Fibroblast of gingiva (primary cell): Measurements from ENCODE around the gene APOBEC3C.
"Not testable (repeated sequence)": the region's sequence is repeated elsewhere in the genome, so short reads cannot be mapped to it uniquely, and the experiment has no call there.

Experiments
- DNase-seq: peaks from one replicate; pipeline ENCODE4 v3.0.0-alpha.2; 2011; ENCODE audit warnings: low read depth

APOBEC3C gene

DNA sequence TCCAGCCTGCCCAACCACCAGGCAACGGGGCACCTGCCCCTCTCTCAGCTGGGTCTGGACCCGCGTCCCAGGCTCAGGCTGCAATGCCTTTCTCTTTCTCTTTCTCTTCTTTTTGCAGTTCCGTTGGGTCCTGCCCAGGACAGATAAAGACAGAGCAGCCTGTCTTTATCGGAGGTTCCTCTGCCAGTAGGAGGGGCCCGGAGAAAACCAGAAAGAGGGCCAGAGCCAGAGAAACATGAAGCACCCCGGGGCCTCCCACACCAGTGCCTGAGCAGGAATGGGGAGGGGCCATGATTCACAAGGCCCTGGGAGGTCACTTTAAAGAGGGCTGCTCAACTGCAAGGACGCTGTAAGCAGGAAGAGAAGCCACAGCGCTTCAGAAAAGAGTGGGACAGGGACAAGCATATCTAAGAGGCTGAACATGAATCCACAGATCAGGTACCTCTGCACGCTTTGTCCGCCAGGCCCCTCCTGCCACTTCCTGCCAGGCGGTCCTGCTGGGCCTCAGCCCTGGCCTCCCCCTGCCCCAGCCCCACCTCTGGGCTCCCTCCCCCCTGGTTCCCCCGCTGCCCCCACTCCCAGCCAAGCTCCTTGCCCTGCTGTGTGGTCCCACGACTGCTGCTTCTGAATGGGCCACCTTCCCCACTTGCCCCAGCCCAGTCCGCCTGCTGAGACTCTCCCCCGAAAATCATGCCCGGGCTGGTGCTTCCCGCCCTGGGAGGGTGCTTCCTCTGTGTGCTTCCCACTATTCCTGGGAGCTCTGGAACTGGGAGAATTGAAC, at the start of gene APOBEC3C:
TSS of gene APOBEC3C (plus strand) at position 316 of the 781 bp plus-strand sequence. CDS start at position 422, 106 bp downstream.
- DNase-seq, result peak; percentile 85

DNA sequence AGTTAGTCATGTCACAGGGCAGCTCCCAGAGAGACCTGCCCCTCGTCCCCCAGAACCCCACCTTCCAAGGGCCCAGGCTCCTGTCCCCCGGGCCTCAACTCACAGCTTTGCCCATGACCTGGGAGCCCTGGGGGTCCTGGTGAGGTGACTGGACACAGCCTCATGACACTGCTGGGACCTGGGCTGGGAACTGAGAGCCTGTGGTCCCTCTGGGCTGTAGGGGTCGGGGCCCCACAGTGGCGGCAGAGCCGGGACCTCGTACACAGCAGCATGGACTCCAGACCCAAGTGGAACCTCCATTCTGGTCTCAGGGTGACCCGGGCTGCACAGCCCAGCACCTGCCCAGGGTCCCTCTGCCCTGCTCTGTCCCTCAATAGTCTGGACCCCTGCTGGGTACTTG, 49.8 kb upstream of the APOBEC3C start:
- DNase-seq, result no peak

DNA sequence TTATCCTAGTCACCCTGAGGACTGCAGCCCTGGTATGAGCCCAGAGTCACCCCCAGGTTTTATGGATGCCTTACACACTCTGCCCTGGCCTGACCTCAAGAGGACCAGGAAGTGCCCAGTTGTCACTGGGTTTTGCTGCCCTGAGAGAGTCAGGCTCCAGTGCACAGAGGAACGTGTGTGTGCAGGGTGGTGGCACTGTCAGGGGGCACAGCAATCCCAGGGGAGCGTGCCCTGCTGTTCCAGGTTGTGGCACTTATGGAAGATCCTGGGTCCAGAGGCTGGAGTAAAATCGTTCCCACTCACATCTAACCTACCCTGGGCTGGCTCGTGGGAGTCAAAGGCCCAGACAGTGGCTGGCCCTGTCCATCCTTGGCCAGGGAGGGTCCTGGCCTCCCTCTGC, 49.1 kb upstream of the APOBEC3C start:
- no peak for DNase-seq

DNA sequence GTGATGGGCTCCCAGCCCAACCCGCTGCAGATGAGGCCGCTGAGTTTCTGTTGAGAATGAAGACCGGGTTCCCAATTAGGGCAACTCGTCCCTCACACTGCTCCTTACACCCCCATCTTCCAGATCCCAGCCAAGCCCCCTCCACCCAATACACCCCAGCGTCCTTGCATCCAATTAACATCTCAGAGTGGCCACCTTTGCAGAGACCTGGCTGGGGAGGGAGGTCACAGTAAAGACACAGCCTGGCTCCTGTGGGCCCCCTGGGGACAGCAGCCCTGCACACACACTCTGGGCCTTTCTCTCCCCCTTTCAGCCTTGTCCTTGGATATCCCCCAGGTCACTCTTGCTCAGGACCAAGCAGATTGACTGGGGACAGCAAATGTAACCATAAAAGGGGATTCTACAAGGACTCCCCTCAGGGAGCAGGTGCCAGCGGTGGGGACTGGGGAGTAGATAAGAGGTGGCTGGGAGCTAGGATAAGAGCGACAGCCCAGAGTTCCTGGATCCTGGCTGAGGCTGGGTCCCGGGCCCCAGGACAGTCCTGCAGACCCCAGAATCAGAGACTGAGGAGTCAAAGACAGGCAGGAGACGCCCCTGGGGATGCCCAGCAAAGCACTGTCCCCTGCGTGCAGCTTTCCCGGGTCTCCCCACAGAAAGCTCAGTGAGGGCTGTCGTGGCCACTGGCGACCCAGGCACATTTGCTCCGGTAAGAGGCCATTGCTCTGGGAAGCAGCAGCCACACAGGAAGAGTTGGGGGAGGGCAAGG, 48.3 kb upstream of the APOBEC3C start:
- DNase-seq, result no peak

DNA sequence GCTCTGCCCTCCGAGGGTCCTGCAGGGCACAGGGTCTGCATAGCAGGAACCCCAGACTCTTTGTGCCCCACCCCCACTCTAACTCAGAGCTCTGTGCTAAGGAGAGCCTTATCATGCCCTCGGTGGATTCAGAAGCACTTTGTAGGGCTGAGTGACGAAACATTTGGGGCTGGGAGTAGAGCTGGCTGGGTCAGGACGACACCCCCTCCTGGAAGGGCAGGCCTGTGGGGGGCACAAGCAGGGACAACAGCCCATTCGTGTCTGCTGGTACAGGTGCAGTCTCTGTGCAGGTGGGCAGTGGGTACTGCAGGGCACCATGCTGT, 47.7 kb upstream of the APOBEC3C start:
- DNase-seq, result no peak

DNA sequence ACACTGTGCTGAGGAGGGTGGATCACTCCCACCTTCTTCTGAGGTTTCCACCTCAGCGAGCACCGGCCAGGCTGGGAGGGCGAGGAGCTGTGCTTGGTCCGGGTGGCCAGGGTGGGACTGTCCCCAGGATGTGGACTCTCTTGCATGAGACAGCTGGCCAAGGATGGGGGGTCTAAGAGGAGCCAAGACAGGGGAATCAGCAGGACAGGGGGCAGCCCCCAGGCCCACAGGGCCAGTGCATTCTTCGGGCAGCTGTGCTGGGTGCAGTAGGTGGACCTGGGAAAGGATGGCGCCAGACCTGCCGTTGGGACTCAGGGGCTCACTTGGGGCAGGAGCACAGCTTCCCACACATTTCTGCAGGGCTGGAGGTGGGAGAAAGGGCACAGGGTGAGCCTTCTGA, 47.1 kb upstream of the APOBEC3C start:
- DNase-seq, result no peak

DNA sequence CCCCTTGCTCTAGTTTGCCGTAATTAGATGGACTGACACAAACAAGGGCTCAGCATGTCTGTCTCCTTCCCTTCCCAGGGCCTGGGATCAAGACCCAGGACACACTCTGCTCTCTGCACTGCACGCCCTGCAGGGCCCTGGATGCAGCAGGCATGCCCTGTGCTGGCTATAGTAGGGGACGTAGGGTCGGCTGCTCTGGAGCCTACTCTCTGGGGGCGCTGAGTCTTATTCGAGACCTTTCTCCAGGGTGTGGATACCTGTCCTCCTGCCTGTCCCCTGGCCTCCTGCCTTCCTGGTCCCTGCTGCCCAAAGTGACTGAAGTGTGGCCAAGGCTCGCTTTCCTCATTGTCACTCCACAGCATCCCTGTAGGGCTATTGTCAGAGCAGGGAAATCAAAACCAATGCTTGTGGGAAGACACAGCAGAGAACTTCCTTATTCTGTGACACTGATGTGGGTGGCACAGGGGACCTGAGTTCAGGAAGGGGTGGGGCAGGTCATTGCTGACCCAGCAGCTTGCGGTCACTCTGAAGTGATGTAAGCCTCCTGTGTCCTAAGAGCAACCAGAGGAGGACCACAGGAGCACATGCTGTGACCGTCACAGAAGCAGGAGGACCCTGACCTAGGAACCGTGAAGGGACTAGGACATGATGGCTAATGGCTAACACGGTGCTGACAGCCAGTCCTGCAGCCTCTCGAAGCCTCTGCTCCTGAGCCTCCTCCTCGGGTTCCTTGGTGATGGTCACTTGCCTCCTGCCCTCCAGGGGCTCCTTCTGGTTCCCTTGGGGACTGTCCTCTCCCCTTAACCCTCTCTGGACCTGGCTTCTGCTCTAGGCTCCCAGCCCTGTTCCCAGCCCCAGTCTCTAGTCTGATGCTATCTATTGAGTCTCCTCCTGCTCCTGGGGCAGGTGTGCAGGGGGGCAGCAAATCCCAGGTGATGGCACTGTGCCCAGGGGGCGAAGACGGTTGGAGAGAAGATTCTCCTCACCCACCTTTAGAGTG, 46.3 kb upstream of the APOBEC3C start:
- no peak for DNase-seq

DNA sequence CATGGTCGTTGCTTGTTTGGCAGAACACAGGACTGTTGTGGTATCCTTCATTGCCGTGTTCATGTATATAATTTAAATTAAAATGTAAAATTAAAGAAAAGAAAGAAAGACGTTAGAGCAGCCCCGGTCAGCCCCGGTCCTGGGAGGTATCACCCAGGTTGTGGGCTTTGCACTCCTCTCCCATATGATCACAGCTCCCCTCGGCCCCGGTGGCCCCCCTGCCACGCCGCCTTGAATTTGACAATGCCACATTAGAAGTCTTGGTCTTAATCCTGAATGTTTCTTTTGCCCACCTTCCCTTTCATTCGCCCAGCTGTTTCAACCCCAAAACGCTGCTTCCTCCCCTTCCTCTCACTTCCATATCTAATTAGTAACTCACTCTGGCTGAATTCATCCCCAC, 45.3 kb upstream of the APOBEC3C start:
- no peak for DNase-seq

DNA sequence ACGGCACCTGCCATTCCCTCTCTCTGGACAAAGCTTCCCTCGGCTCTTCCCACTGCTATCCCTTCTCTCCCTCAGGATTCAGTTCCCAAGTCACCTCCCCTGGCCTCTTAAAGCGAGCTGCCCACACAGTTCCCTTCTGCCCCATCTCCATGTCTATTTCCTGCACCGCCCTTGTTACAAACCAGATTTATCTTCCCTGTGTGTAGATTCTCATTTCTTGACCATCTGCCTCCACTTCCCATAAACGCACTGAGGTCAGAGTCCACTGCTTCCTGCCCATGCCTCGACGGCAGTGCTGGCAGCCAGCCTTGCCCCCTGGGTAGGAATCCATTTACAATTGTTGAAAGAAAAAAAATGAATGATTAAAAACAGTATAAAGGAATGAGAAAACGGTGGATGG, 43.5 kb upstream of the APOBEC3C start:
- no peak for DNase-seq

DNA sequence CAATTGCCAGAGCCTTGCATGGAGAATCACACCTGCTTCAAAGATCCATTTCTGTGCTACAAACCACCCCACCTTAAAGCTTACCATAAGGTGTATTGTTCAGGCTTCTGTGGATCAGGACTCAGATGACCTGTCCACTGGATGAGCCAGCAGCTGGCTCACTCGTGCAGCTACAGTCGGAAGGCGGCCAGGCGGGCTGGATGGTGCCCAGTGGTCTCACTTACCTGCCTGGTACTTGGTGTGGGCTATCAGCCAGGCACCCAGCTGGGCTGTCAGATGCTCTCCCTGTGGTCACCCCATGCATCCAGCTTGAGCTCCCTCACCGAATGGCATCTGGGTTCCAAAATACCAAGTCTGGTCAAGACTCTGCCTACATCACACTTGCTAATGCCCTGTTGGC, 42.9 kb upstream of the APOBEC3C start:
- DNase-seq, result no peak

DNA sequence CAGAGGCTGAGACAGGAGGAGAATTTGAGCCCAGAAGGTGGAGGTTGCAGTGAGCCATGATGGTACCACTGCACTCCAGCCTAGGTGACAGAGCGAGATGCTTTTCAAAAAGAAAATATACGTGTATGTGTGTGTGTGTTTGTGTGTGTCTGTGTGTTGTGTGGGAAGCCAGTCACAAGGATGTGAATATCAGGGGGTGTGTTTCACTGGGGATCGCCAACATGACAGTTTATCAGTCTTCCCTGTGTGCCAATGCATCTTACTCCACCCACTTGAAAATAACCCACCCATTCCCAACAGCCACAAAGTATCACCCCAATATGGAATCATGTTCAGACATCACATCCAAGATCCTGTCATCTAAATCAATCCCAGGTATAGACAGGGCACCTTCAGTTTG, 42.3 kb upstream of the APOBEC3C start:
- no peak for DNase-seq

DNA sequence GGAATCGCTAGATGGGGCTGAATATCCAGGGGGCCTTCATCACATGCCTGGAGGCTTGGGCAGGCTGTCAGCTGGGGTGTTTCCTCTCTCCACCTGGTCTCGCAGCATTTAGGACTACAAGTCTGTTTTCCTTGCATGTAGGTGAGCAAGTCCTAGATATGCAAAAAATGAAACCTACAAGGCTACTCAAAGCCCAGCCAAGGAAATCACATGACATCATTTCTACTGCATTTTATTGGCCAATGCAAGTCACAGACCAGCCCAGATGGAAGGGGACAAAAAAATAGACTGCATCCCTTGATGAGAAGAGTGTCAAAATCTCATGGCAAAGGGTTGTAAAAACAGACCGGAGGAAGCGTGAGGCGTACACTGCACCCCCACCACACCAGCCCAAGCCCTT, 41.5 kb upstream of the APOBEC3C start:
- no peak for DNase-seq

DNA sequence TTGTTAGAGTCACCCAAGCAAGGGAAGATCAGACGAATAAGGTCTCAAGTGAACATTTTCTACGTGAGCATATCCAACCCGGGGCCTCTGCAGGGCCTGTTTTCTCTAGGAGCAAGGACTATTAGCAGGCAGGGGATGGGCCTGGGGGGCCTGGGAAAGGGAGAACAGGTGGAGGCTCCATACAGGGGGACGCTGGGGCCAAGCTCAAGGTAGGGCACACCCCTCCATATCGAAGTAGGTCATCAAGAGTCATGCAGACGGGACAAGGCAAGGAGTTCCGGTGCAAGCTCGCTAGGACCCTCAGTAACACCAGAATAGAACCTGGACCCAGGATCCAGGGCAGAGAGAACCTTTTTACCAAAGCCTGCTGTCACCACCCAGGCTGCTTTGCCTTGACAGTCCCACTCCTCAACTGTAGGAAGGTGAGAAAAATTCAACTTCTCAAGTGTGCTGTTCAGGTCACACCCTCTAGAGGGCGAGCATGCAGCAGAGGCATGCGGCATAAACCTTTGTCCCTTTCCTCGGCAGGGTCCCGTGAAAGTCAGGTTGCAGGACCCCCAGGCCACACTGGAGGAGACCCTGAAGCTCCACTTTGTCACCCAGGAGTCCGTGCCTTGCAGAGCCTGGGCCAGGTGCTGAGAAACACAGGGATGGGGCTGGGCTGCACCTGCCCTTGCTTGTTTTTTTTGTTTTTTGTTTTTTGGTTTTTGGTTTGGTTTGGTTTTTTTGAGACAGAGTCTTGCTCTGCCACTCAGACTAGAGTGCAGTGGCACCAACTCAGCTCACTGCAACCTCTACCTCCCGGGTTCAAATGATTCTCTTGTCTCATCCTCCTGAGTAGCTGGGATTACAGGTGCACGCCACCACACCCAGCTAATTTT, 40.5 kb upstream of the APOBEC3C start:
- no peak for DNase-seq

DNA sequence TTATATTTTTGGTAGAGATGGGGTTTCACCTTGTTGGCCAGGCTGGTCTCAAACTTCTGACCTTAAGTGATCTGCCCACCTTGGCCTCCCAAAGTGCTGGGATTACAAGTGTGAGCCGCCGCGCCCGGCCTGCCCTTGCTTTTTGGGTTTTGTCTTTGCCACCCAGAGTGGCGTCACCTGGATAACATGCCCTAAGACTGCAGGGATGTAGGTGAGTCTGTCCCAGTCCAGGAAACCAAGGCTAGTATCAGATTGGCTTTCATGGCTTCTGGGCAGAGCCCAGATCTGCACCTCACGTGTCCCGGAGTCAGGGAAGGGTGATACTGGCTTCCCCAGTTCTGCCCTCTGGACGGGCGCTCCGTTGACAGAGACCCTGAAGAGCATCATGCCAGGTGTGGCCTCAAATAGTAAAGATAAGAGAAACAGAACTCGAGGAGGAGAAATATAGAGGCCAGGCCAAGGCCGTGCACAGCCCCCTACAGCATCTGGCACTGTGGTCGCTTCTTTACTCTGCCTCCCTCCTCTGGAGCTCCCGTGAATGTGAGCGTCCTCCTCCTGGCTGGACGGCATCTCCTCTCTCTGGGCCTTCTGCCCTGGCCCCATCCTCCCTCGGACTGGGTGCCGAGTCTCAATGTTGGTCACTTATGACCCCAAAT, 39.8 kb upstream of the APOBEC3C start:
- no peak for DNase-seq

DNA sequence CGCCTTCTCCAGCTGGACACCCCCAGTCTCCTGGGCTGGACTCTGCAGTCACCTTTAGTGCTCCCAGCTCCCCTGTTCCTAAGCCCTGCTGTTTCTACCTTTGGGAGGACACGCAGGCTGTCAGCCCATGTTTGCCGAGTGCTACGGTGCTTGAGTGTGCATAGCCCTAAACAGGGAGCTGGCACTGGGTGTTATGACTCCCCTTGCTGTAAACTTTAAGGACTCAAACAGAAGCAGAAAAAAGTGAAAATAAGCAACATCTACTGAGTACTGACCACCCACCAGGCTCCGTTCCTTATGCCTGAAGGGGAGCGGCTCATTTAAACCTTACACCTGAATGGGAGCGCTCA, 39.3 kb upstream of the APOBEC3C start:
- no peak for DNase-seq

DNA sequence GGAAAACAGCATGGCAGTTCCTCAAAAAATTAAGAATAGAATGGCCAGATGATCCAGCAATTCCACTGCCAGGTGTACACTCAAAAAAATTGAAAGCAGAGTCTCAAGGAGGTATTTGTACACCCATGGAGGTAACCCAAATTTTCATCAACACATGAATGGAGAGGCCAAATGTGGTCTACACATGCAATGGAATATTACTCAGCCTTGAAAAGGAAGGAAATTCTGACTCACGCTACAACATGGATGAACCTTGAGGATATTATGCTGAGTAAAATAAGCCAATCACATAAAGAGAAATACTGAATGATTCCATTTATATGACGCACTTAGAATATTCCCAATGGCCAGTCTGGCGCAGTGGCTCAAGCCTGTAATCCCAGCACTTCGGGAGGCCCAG, 36.8 kb upstream of the APOBEC3C start:
- not testable (repeated sequence) for DNase-seq

DNA sequence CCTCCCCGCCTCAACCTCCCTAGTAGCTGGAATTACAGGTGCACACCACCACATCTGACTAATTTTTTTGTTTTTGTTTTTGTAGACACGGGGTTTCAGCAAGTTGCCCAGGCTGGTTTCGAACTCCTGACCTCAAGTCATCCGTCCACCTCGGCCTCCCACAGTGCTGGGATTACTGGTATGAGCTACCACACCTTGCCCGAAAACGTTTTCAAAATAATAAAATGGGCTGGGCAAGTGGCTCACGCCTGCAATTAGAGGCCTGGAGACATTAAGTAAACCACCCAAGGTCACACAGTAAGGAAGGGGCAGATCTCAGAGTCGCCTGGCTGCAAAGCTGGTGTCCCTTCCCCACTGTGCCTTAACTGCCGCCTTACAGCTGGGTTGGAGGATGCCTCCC, 33.5 kb upstream of the APOBEC3C start:
- DNase-seq, result not testable (repeated sequence)

DNA sequence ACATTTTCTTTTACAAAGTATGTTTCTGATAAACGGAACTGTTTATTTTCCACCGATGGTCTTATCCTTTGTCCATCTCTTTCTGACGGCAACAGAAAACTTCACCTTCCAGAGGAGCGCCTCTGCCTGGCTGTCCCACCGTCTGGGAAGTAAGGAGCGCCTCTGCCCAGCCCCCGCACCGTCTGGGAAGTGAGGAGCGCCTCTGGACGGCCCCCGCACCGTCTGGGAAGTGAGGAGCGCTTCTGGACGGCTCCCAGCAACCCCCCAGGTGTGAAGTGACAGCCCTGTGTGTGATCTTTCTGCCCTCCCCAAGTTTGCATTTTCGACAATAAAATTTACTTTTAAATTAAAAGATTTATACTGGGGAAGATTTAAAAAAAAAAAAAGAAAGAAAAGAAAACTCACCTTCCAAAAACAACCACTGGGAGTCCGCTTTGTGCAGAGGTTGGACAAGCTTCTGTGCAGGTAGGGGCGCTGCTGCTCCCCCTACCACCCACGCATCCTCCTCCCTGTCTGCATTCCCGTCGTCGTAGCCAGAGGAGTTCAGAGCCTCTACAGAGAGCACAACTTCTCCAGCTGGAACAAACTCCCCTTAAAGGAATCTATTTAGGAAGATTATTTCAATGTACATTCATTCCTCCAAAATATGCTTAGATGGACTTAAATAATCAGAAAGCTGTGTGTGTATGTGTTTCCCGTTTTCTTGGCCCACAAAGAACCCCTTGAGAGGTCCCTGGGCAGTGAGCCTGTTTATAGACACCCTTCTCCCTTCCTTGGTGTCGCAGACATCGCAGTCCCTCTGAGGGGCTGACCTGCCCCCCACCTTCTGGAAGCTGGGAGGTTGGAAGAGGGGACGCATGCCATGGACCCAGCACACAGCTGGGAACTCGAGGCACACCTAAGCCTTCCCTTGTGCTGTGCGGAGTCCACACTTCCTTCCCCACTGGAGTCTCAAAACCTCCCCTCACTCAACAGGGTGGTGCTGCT, 32.8 kb upstream of the APOBEC3C start:
- DNase-seq, result no peak

DNA sequence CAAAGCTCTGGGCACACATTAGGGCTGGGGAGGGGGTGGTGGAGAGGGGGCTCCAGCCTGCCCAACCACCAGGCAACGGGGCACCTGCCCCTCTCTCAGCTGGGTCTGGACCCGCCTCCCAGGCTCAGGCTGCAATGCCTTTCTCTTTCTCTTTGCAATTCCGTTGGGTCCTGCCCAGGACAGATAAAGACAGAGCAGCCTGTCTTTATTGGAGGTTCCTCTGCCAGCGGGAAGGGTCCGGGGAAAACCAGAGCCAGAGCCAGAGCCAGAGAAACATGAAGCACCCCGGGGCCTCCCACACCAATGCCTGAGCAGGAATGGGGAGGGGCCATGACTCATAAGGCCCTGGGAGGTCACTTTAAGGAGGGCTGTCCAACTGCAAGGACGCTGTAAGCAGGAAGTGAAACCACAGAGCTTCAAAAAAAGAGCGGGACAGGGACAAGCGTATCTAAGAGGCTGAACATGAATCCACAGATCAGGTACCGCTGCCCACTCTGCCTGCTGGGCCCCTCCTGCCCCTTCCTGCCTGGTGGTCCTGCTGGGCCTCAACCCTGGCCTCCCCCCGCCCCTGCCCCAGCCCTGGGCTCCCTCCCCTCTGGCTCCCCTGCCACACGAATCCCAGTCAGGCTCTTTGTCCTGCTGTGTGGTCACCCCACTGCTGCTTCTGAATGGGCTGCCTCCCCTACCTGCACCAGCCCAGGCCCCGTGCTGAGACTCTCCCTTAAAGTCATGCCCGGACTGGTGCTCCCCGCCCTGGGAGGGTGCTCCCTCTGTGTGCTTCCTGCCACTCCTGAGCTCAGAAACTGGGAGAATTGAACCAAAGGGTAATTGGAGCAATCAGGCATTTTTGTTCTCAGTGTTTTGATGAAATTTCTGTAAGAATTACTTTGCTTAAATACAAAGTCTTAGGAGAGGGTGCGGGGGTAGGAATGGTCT, 31.8 kb upstream of the APOBEC3C start, which contains the start of gene APOBEC3B:
TSS of gene APOBEC3B (plus strand) at position 356 of the 936 bp plus-strand sequence. CDS start at position 463, 107 bp downstream.
- DNase-seq, result no peak
